Suppressor macrophage (primary cell): ENCODE results near the gene NTNG1.
"Not testable (repeated sequence)": the region's sequence is repeated elsewhere in the genome, so short reads cannot be mapped to it uniquely, and the experiment has no call there.

Experiments used
- DNase-seq, 4 experiments: peaks; one replicate each; pipeline ENCODE4 v3.0.0-alpha.2; 2020 to 2022
- total RNA-seq, 17 experiments: gene quantifications; one replicate each; lab custom pipeline; 2026; ENCODE audit warnings: mixed read lengths in 6 of 17, inconsistent platforms in 3 of 17; lab: John Stamatoyannopoulos, UW

Gene NTNG1
- total RNA-seq: 0 to 4.2 (median 0) reads per million in 17 experiments

DNA sequence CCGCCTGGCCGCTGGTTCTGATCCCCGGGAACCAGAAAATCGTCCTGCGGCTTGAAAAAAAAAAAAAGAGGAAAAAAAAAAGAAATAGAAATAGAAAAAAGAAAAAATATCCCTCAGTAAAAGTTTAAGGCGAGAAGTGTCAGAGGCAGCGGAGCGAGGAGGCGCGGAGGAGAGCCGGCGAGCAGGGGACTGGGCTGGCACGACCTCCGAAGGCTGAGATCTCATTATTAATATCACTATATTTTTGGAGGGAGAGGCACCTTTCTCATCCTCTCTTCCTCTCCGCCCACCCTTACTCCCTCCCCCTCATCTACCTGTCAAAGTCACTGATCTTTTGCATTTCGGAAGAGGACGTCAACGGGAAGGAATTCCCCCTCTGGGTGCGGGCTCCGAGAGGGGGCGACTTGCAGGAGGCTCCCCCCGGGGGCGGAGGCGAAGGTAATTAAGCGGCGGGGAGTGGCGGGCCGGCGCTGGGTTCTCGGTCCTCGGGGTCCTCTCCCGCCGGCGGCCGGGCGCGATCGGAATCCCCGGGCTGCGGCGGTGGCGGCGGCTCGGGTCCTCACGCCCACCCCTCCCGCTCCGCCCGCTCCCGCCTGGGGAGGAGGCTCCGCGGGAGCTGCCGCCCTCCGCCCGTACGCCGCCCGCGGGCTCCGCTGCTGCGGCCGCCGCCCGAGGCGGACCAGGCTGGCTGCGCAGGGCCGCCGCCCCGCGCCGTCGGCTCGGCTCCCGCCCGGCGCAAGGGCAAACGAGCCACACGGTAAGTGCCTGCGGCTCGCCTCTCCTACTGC, at the start of gene NTNG1:
Gene NTNG1 (plus strand): TSS at position 337 of the 788 bp plus-strand sequence.
- peak in 2 of 4 experiments; percentile 10 to 14 for DNase-seq

- no peak for DNase-seq
Measured at GRCh38 chr1:107091418-107091817, 49.4 kb upstream of the NTNG1 start.

DNA sequence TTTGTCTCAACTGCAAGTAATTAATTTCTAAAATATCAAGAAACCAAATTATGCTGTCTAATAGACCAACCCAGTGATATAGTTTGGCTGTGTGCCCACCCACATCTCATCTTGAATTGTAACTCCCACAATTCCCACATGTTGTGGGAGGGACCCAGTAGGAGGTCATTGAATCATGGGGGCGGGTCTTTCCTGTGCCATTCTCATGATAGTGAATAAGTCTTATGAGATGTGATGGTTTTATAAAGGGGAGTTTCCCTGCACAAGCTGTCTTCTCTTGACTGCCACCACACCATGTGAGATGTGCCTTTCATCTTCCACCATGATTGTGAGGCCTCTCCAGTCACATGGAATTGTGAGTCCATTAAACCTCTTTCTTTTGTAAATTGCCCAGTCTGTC, 47.4 kb upstream of the NTNG1 start:
- DNase-seq: not testable (repeated sequence)

- no peak for DNase-seq
Measured at GRCh38 chr1:107095647-107096046, 45.2 kb upstream of the NTNG1 start.

DNA sequence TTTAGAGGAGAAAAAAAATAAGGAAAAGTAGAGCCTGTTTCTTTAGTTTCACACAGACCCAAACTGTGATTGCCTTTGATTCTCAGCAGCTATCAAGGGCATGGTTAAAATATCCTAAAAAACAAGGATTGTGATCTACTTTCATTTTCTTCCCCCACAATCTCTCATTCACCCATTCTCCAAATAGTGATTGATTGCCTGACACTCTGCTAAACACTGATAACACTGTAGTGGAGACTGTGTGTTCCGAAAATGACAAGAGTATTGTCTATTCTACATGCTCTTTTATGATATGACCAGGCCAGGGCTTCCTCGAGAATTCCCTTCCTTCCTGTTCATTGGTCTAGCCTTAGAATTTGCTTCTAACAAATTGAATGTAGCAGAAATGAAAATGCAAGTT, 44.1 kb upstream of the NTNG1 start:
- no peak for DNase-seq

DNA sequence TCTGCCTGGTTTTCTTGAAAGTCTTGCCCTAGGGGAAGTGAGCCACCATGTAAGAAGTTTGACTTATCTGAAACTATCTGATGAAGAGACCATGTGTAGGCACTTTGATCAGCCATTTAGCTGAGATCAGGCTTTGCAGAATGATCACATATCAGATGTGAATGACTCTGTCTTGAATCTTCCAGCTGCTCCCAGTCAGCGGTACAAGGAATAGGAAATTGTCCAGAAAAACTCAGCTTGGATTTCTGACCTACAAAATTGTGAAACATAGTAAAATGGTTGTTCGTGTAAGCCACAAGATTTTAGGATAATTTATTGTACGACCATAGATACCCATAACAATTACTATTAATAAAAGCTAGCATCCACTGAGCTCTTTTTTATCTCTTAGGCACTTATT, 41.9 kb upstream of the NTNG1 start:
- DNase-seq: no peak

- DNase-seq: no peak
Measured at GRCh38 chr1:107100331-107100984, 40.4 kb upstream of the NTNG1 start.

- no peak for DNase-seq
Measured at GRCh38 chr1:107105914-107106313, 34.9 kb upstream of the NTNG1 start.

DNA sequence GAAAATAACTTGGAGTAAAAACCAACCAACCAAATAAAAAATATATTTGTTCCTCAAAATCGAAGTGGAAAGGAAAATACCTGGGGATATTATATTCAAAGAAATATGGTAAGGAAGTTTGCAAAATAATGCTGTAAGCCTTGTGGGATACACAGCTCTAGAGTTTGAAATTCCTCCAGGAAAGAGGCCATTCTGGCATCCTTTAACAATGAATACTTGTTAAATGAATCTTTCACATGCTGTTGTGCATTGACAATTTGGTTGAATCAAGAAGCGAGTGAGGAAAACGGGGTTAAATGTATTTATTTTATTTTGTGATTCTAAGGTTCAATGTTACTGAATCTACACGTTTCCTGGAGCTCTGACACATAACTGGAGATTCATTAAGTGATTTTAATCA, 30.5 kb upstream of the NTNG1 start:
- no peak for DNase-seq

- no peak for DNase-seq
Measured at GRCh38 chr1:107116306-107116790, 24.5 kb upstream of the NTNG1 start.

DNA sequence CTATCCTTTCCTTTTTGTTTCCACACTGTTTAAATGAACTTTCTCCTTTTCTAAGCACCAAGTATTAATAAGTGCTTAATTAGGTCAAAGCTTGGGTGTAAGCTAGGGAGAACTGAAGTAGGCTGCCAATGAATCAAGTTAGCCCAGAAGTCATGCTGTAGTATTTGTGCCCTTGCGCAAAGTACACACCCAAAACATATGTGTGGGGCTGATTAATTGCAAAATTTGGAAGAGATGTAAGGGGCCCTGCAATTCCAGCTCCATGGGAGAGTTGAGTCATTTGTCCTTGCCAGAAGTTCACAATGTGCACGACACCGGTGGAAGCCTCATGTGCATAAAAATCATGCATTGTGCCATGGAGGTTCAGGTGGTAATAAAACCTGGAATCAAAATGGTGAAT, 18.6 kb upstream of the NTNG1 start:
- DNase-seq: no peak

DNA sequence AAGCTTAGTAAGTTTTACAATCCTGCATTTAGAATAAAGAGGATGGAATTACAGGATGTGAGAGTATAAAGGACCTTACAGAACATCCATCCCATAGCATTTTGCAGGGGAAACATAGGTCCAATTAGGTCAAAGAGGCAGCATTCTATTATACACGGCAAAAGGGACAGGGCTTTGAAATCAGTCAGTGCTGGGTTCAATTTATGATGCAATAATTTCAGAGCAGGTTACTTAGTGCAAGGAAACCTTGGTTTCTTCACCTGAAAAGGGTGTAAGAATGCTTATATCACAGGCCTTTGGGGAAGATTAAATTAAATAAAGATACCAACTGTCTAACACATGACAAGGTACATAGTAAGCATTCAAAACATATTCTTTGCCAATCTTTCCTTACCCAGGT, 17.1 kb upstream of the NTNG1 start:
- DNase-seq: no peak

GRCh38 chr1:107124694-107125093, 16.1 kb upstream of the NTNG1 start:
- no peak for DNase-seq

DNA sequence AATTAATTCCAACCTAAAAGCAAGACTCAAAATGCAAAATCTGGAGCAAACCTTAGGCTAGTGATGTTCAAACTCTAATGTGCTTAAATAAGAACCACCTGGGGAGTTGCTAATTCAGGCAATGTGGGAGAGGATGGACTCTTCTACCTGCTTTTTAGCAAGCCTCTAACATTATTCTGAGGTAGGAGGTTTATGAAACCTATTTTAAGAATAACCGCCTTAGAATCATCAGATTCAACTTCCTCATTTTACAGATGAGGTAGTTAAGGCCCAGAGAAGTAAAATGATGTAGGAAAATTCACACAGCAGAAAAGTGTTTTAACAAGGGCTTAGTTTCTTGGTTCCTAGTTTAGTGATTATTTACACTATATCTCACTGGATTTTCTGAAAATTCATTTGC, 8.6 kb upstream of the NTNG1 start:
- no peak for DNase-seq

GRCh38 chr1:107132780-107133179, 8.1 kb upstream of the NTNG1 start:
- DNase-seq: no peak

GRCh38 chr1:107135463-107135862, 5.4 kb upstream of the NTNG1 start:
- DNase-seq: peak in 3 of 4 experiments; percentile 12 to 51 (median 45)

DNA sequence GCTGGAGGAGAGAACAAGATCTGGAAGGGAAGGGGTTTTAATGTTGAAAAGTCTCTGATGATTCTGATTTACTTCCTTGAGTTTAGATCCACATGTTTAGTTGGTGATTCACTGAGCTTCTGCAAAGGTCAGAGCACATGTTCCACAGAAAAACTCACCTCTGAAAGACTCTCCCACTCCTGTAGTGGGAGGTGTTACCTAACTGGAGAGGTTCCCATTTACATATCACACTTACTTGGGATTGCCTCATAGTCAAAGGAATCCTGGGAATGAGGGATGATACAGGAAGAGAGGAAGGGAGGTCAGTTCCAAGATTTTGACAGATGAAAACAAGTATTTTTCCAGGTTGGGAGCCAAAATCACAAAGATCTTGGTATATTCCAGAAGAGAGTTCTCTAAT, 2.7 kb upstream of the NTNG1 start:
- no peak for DNase-seq

GRCh38 chr1:107138767-107139445, 1.9 kb upstream of the NTNG1 start:
- no peak for DNase-seq

- DNase-seq: peak in 1 of 4 experiments; percentile 6
Measured at GRCh38 chr1:107139833-107140702, 771 bp upstream of the NTNG1 start.

- peak in 1 of 4 experiments; percentile 11 for DNase-seq
Measured at GRCh38 chr1:107141491-107142126, 770 bp downstream of the NTNG1 start.

DNA sequence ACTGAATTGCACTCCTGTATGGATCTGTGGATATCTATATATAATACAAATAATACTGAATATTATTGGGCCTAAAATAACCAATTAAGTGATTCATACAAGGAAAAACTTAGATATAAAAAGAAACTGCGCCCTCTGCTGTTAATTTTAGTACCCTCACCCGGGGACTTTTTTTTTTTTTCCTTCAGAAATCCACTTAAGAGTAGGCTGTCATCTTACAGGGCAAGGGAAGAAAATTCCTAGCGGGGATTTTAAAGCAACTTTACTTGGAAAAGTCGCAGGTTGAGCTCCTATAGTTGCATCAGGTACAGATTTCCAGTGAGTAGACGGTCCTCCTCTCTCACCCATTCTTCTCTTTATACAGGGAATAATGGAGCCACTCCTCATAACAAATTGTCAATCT, 1.3 kb downstream of the NTNG1 start:
- peak; percentile 10 to 57 (median 43) for DNase-seq

- DNase-seq: no peak
Measured at GRCh38 chr1:107142666-107143065, 1.8 kb downstream of the NTNG1 start.
